D721Med (cell line): ENCODE measurements around the gene ANXA3.

Experiments used
- DNase-seq: peaks from one replicate; pipeline ENCODE4 v3.0.0; 2011; ENCODE audit warnings: low spot score; ENCODE audit not compliant: insufficient read length
- FAIRE-seq: peaks from 2 replicates; lab custom pipeline; 2011; peaks lifted over from hg19 to GRCh38; lab: Jason Lieb, UNC
- CTCF ChIP-seq: IDR thresholded peaks from 2 replicates; pipeline ENCODE4 v1.5.1; 2012; ENCODE audit warnings: mild to moderate bottlenecking, control low read depth; ENCODE audit not compliant: insufficient read depth; ENCODE audit errors: missing control alignments

Gene ANXA3

GRCh38 chr4:78621395-78621794 lies 69.8 kb downstream of the ANXA3 start:
- DNase-seq = no peak
- FAIRE-seq = no peak
- TF ChIP-seq CTCF = no peak

GRCh38 chr4:78622253-78622979 lies 70.8 kb downstream of the ANXA3 start:
- FAIRE-seq (no peak), DNase-seq (no peak)

GRCh38 chr4:78624048-78624447 lies 72.5 kb downstream of the ANXA3 start:
- no peak for DNase-seq
- FAIRE-seq = no peak
- TF ChIP-seq CTCF = no peak

More at GRCh38 chr4:78622253-78622979, 70.8 kb downstream of the ANXA3 start:
- no peak for TF ChIP-seq CTCF

- FAIRE-seq = no peak
- DNase-seq = no peak
- no peak for TF ChIP-seq CTCF
These were observed 73.5 kb downstream of the ANXA3 start for GRCh38 chr4:78625073-78625472.

GRCh38 chr4:78627046-78627965 lies 75.7 kb downstream of the ANXA3 start:
- no peak for TF ChIP-seq CTCF
- no peak for FAIRE-seq
- no peak for DNase-seq

GRCh38 chr4:78627966-78628678 lies 76.6 kb downstream of the ANXA3 start:
- no peak for TF ChIP-seq CTCF
- DNase-seq = no peak
- no peak for FAIRE-seq
